HUES64 (cell line): ENCODE results near the gene MFSD2B.

Experiments
- H3K27ac ChIP-seq: 2 replicates; pipeline ENCODE4 v1.7.0; 2013; ENCODE audit warnings: low read depth, low read length, inconsistent platforms
- H3K27me3 ChIP-seq: 2 replicates; pipeline ENCODE4 v1.6.1; 2013; ENCODE audit warnings: mild to moderate bottlenecking, low read length; ENCODE audit not compliant: insufficient read depth
- H3K36me3 ChIP-seq: 2 replicates; pipeline ENCODE4 v1.6.1; 2013; ENCODE audit warnings: mild to moderate bottlenecking, low read length; ENCODE audit not compliant: insufficient read depth
- H3K4me1 ChIP-seq: 2 replicates; pipeline ENCODE4 v1.6.1; 2013; ENCODE audit warnings: mild to moderate bottlenecking, low read length, moderate library complexity; ENCODE audit not compliant: insufficient read depth
- H3K4me3 ChIP-seq: 2 replicates; pipeline ENCODE4 v1.5.1; 2013; ENCODE audit warnings: mild to moderate bottlenecking, low read length, moderate library complexity
- H3K9ac ChIP-seq: 2 replicates; pipeline ENCODE4 v1.6.1; 2013; ENCODE audit warnings: mild to moderate bottlenecking, low read depth, low read length
- H3K9me3 ChIP-seq: 2 replicates; pipeline ENCODE4 v1.6.1; 2013; ENCODE audit warnings: low read depth, low read length; ENCODE audit not compliant: insufficient read depth
- WGBS: fragments of 150-250, 120-280 bp; methylation state at CpG from one replicate; pipeline ENCODE4 v1.1.7; 2013; ENCODE audit warnings: missing lambda C conversion rate; 5-methylcytosine and 5-hydroxymethylcytosine counted together

The MFSD2B gene

DNA sequence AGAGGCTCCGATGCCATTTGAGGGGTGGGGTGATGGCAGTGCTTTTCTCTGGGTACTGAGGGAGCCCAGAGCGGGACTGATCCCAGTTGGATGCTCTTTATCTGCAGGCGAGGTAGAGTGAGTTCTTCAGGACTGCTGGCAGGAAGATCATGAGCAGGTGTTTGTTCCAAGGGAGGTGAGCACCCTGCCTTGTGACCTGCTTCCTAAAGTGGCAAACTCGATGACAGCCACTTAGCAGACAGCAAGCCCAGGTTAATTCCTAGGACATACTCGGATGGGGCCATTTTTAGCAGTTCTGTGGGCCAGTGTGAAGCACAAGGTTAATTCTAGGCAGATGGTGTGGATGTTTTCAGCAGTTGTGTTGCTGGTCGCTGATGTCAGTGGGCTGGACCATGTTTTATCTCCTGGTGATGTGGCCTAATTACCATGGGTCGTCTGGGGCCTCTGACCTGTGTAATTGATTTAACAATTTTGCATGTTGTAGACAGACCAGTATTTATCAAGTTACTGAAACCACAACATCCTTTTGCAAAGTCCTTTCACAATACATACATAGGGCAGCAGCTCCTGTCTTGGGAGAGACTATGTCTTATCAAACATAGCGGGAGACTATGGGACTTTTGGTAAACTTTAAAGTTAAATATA, 44.6 kb downstream of the MFSD2B start:
- no peaks in the 10 kb centered on the region for H3K9me3 ChIP-seq
- H3K27ac ChIP-seq: no peak overlapping the region
- 92% methylated on average over 7 of the region's 8 CpGs for WGBS
- H3K36me3 ChIP-seq: peaks cover 15% of the 10 kb centered on the region
- H3K4me1 ChIP-seq: no peaks in the 10 kb centered on the region
- no peaks in the 10 kb centered on the region for H3K27me3 ChIP-seq
- H3K9ac ChIP-seq: no peak overlapping the region
- no peak overlapping the region for H3K4me3 ChIP-seq

GRCh38 chr2:24055750-24056149, 45.9 kb downstream of the MFSD2B start:
- H3K27me3 ChIP-seq: no peaks in the 10 kb centered on the region
- H3K36me3 ChIP-seq: peaks cover 15% of the 10 kb centered on the region
- H3K4me1 ChIP-seq: no peaks in the 10 kb centered on the region
- no peaks in the 10 kb centered on the region for H3K9me3 ChIP-seq
- no peak overlapping the region for H3K9ac ChIP-seq
- WGBS: 93% methylated on average over 6 of the region's 6 CpGs
- no peak overlapping the region for H3K27ac ChIP-seq
- H3K4me3 ChIP-seq: no peak overlapping the region

DNA sequence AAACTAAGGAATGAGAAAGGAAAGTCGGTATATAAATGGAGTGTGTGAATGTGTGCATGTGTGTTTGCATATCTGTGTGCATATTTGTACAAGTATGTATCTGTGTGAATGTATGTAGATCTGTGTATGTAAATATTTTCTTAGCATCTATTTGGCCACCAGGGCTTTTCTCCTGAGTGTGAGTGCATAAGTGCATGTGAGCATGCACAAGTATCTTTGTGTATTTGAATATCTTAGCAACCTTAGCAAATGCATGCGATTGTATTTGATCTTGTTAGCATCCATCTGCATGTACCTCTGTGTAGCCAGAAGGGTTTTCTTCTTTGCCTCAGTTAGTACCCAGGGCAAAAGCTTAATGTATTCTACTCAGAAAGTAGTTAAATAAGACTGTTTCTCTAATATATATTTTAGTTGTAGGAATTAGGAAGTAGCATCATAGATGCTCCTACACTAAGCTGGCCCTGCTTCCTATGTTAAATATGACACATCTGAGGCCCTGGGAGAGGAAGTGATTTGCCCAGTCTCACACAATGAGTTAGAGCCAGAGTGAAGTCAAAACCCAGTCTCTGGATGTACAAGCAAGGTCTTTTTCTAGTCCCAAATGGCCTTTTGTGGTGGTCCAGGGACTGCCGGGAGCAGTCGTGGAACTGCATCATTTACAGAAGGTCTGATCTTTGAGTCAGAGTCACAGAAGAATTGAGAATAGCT, 48.8 kb downstream of the MFSD2B start:
- Histone ChIP-seq H3K4me1 (no peaks in the 10 kb centered on the region), H3K9ac (no peak overlapping the region), H3K9me3 (no peaks in the 10 kb centered on the region), H3K27me3 (no peaks in the 10 kb centered on the region), H3K4me3 (no peak overlapping the region), H3K36me3 (peaks cover 31% of the 10 kb centered on the region), H3K27ac (no peak overlapping the region)
- WGBS: 94% methylated on average over 4 of the region's 4 CpGs

DNA sequence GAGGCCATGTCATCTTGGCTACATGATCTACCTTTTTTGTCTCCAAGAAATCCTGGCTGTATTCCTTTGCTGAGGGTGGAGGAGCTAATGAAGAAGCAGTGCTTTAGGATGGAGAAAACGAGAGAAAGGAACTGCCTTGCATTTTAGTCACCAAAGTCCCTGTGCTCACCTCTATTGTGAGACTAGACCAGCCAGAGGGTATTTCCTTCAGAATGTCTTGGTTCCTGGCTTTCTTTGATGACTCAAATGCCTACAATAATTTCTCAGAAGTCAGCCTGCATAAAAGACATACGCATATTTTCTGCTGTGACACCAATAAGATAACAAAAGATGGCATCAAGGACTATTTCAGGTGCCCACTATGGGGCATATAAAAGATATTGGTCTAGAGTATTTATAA, 55.5 kb downstream of the MFSD2B start:
- Histone ChIP-seq H3K27me3 (no peaks in the 10 kb centered on the region), H3K36me3 (peaks cover 72% of the 10 kb centered on the region), H3K4me1 (no peaks in the 10 kb centered on the region), H3K27ac (no peak overlapping the region), H3K4me3 (no peak overlapping the region), H3K9ac (no peak overlapping the region), H3K9me3 (no peaks in the 10 kb centered on the region)
- 96% methylated on average over 2 of the region's 2 CpGs for WGBS

DNA sequence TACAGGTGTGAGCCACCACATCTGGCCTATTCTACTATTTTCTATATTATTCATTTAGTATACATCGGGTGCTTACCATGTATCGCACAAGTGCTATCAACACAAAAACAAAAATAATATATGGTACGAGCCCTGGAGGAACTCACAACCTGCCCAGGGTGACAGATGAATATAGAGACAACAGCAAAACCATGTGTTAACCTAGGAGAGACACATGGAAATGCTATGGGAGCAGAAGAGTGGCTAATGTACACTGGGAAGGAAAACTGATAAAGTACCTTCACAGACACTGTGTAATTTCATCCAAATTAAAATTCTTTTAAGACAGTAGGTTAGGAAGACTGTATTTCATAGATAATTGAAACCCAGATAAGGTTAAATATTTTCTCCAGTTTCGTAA, 62.4 kb downstream of the MFSD2B start:
- WGBS: 94% methylated on average over 4 of the region's 4 CpGs
- H3K36me3 ChIP-seq: peaks cover 61% of the 10 kb centered on the region
- no peak overlapping the region for H3K9ac ChIP-seq
- no peak overlapping the region for H3K4me3 ChIP-seq
- H3K4me1 ChIP-seq: 0 out of 2 replicates have a peak, but pooled peaks cover 5% of the 10 kb centered on the region
- H3K9me3 ChIP-seq: no peaks in the 10 kb centered on the region
- no peak overlapping the region for H3K27ac ChIP-seq
- H3K27me3 ChIP-seq: no peaks in the 10 kb centered on the region

DNA sequence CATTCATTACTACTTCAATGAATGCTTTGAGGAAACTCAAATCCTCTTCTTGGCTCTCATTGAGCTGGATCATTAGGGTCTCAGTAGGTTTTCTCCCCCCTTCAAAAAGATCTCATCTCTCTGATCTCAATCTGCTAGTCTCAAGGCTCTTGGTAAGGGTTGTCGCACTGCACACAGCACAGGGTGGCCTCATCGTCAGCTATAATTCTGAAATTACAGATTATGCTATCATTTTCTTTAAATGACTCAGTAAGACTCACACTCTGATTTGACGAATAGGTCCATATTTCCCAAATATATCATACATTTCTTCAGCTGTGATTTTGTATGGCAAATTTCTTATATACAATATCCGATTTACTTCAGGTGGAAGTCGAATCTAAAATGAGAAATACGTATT, 63.9 kb downstream of the MFSD2B start:
- Histone ChIP-seq H3K4me1 (peaks cover 11% of the 10 kb centered on the region), H3K27ac (no peak overlapping the region), H3K4me3 (no peak overlapping the region), H3K9ac (no peak overlapping the region), H3K27me3 (no peaks in the 10 kb centered on the region), H3K36me3 (peaks cover 53% of the 10 kb centered on the region), H3K9me3 (no peaks in the 10 kb centered on the region)
- WGBS: 96% methylated on average over 3 of the region's 6 CpGs

GRCh38 chr2:24075259-24075658, 65.4 kb downstream of the MFSD2B start:
- peak overlapping the region; percentile 89 for H3K4me3 ChIP-seq
- WGBS: 76% methylated on average over 5 of the region's 5 CpGs
- H3K4me1 ChIP-seq: peaks cover 11% of the 10 kb centered on the region
- H3K27ac ChIP-seq: no peak overlapping the region
- H3K27me3 ChIP-seq: no peaks in the 10 kb centered on the region
- H3K36me3 ChIP-seq: peaks cover 52% of the 10 kb centered on the region
- H3K9me3 ChIP-seq: no peaks in the 10 kb centered on the region
- peak overlapping the region; percentile 85 for H3K9ac ChIP-seq
